Sciatic nerve (tissue), 2 donors: ENCODE data around the gene TTC7B. TPM values are rescaled to one million over a fixed set of nuclear protein-coding genes. Genes with fewer than 3 reads are reported as not detected.
"Not testable (repeated sequence)": the region's sequence is repeated elsewhere in the genome, so short reads cannot be mapped to it uniquely, and the experiment has no call there.

Experiments used
- ATAC-seq: fragments of 200-7000 bp; cut with Tn5 transposase; one replicate; pipeline ENCODE4 v1.9.1; 2020; ENCODE audit warnings: mild to moderate bottlenecking, moderate library complexity
- DNase-seq: peaks from one replicate; pipeline ENCODE4 v3.0.0-alpha.2; 2020; ENCODE audit warnings: low spot score
- intact Hi-C: fragments of 100-400 bp; cut with DNase I; formaldehyde crosslinking; loops from one replicate; pipeline ENCODE4 v1.14.2; 2022
- total RNA-seq: library from RNA; stranded (reverse); fragmentation: NEBNext Ultra II Directional; extraction: Animal tissue kit (Norgen Biotek cat#: 25700); gene quantifications from one replicate; pipeline ENCODE4 v1.2.1, GENCODE V29; 2021
- donor health status: DM: no; HTN: no; CAD: no.
- donor health status: DM: no; HTN: no; CAD: no.

Gene TTC7B
- total RNA-seq, 1 donor from 2014 or later: 41.4 TPM

DNA sequence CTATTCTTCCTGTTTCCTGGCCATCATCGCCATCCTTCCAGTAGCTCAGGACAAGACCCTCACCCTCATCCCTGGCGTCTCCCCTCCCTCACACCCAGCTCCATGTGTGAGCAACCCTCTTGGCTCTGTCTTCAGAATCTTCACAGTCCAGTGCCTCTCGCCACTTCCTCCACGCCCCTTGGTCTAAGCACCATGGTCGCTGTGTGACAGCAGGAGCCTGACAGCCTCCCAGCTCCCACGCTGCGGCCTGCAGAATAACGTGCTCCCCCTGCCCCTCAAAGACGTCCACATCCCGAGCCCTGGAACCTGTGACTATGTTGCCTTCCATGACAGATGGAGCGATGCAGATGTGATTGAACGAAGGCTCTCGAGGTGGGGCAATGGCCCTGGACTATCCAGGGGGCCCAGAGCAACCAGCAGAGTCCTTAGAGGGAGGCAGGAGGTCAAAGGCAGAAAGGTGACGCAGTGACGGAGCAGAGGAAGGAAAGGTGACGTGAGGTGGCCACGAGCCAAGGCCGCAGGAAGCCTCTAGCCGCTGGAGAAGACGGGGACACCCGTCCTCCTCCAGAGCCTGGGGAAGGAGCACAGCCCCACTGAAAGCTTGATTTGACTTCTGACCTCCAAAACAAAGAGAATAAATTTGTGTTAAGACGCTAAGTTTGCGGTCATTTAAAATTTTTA, 279.6 kb downstream of the TTC7B start:
- DNase-seq (no peak), ATAC-seq (no peak)
- intact Hi-C loops: no loop called here

DNA sequence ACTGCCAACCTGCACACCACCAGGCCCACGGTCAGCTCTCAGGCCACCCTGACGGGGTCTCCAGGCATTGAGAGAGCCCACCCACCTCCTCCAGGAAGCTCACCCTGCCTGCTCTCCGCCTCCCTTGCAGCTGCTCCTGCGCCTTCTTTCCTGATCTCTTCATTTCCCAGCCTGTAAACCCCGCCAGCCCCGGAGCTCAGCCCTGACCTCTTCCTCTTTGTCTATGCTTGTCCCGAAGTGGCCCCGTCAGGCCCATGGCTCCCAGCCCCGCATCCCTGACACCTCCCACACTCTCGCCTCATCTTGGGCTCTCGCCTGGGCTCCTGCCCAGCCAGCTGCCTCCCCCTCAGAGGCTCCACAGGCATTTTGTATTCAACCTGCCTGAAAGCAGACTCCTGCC, 280.1 kb downstream of the TTC7B start:
- DNase-seq: no peak
- intact Hi-C loops: no loop called here
- ATAC-seq: no peak

DNA sequence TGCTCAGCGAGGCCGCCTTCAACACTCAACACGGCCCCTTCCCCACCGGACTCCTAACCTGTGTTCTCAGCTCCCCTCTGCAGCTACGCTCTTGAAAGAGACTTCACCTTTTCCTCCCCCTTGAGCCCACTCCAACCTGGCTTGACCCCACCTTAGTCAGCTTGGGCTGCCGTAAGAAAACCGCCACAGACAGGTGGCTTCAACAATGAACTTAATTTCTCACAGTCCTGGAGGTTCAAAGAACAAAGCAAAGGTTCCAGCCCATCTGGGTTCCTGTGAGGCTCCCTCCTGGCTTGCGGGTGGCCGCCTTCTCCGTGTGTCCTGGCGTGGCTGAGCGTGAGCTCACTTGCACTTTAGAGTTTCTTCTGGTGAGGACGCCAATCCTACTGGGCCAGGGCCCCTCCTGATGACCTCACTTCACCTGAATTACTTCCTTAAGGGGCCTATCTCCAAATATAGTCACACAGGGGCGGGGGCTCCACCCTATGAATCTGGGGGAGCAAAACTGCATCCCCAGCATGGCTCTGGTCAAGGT, 280.6 kb downstream of the TTC7B start:
- DNase-seq: no peak
- no peak for ATAC-seq
- intact Hi-C loops: no loop called here

DNA sequence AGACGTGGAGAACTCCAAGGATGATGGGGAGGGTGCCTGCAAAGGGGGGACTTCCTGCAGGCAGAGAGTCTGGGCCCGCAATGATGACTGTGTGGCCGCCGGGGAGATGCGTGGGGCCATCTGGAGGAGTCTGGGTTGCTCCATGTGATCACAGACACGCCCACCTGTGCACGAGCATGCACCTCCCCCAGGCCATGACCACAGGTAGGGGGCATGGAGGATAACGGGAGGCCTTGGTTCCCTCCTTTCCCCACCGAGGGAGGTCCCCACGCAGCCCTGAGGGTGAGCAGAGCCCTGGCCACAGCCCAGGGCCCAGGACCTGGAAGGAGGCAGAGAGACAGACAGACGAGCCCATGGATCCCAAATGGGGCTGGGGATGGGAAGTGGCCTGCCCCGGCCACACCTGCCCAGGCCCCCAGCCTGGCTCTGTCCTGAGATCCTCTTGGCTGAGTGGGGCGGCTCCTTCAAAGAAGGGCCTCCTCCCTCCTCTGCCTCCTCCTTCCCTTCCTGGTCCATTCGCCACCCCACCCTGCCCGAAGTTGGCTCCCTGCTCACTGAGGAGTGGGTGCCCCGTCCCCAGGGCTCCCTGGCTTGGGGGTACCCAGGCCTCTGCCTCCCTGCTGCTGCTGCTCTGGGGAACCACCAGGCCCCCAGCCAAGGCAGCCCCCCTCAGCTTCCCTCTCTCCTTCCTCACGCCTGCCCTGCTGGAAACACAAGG, 281.2 kb downstream of the TTC7B start:
- intact Hi-C loops: no loop called here
- DNase-seq (no peak), ATAC-seq (no peak)

DNA sequence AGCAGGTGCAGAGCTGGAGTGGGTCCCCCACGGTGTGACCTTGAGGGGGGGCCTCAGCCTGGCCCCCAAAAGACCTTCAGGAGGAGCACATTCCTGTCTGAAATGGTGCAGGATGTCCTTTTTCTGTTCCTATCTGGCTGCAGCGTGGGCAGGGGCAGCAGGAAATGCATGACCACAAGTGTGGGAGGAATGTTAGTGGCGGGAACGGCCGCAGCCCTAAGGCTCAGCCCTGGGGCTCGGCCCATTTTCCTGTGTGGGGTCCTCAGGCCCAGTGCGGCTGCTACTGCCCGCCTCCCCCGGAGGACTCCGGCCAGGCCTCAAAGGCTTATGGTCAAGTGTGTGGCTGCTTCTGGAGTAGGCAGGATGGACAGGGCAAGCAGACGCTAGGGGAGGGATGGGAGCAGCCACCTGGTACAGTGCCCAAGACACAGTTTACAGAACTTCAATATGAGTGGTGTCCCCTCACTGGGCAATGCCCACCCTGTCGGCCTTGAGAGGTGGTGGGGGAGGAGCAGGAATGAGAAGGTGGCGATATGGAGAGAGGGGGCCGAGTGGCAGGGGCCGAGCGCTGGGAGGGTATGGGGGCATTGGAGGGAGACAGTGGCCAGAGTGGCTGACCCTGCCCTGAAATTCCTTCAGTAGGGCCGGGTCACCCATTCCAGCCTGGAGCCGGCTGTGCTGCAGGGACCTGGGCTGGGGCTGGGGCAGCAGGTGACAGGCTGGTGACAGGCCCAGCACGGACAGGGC, 282.0 kb downstream of the TTC7B start:
- DNase-seq: no peak
- no peak for ATAC-seq
- intact Hi-C loops: no loop called here

DNA sequence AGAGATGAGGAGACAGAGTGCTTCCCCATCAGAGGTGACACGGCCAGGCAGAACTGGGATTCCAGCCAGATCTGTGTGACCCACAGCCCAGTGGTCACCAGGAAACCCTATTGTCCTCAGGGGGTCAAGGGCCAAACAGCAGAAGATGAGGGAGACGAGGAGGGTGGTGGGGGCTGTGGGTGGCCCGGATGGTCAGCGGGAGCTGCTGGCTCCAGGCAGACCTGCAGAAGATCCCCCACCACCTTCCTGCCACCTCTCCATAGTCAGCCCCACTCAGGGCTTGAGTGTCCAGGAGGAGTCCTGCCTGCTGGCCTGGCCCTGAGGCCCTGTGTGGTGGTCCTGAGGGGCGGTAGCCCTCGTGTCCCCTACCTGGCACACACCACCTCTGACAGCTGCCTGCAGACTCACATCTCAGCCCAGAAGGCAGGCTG, 282.6 kb downstream of the TTC7B start:
- ATAC-seq (no peak), DNase-seq (no peak)
- intact Hi-C loops: no loop called here

DNA sequence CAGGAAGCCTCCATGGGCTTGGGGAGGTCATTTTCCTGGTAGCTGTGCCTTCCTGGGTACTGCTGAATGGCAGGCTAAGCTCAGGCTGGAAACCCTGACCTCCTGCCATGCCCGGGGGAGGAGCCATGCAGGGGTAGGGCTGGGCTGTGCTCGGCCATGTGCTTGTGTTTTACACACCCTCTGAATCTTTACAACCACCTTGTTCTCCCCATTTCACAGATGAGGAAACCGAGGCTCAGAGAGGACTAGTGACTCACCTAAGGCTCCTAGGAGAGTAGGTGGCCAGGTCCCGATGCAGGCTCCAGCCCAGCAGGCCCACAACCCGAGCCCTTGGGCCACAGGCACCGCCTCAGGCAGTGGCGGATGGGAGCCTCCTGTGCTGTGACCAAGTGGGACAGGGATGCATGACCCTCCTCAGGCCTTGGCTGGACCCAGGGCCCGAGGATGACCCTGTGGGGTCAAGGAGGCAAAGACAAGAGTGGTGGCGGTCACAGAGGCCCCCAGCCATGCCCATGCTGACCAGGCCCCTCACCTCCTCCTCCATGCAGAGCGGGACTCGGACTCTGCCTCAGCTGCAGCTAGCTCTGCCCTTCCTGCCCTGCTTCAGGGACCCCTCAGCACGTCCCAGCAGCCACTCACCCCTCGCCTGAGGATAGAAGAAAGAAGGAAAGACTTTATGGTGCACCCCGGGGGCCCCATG, 283.3 kb downstream of the TTC7B start:
- ATAC-seq: no peak
- intact Hi-C loops: no loop called here
- no peak for DNase-seq

DNA sequence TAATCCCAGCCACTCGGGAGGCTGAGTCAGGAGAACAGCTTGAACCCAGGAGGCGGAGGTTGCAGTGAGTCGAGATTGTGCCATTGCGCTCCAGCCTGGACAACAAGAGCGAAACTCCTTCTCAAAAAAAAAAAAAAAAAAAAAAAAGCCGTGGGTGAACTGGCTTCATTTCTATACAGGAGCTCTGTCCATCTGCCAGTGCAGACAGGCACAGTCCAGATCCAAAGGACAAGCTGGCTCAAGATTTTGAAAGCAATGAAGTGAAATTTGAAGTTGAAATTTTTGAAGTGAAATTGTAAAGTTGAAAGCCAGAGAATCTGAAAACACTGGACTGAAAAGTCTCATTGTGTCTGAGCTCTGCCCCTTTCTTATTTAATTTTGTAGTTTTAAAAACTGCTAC, 284.7 kb downstream of the TTC7B start:
- no peak for ATAC-seq
- no peak for DNase-seq
- intact Hi-C loops: no loop called here

DNA sequence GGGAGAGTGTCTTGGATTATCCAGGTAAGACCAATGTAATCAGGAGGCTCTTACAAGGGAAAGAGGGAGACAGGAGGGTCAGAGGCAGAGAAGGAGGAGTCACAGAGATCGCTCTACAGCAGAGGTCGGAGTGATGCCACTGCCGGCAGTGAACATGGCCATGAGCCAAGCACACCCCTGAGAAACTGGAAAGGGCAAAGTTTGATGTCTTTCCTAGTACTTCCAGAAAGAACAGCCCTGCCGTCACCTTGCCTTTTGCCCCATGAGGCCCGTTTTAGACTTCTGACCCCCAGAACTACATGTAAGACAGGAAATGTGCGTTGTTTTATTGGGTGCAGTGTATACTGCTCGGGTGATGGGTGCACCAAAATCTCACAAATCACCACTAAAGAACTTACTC, 285.7 kb downstream of the TTC7B start:
- DNase-seq (no peak), ATAC-seq (no peak)
- intact Hi-C loops: no loop called here

DNA sequence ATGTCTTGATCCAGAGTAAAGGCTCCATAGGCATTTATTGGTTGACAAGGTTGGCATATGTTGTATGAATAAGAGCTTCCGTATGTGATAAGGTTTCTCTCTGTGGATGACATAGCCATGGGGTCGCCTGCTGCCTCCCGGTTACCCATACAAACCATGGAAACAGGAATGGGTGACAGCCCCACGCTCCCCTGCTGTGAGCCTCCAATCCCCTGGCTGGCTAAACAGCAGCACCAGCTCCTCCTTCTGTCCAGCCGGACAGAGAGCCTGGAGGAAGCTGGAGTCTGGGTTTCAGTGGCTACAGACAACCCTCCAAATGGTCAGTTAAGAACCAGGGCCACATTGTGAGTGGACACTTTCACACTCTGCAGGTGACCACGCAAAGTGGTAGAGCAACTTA, 288.3 kb downstream of the TTC7B start:
- ATAC-seq: no peak
- no peak for DNase-seq
- intact Hi-C loops: no loop called here

DNA sequence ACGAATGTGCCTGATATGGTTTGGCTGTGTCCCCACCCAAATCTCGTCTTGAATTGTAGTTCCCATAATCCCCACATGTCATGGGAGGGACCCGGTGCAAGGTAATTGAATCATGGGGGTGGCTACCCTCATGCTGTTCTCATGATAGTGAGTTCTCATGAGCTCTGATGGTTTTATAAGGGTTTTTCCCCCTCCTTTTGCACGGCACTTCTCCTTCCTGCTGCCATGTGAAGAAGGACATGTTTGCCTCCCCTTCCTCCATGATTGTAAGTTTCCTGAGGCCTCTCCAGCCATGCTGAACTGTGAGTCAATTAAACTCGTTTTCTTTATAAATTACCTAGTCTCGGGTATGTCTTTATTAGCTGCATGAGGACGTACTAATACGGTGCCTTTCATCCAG, 289.7 kb downstream of the TTC7B start:
- ATAC-seq, intact Hi-C loops, DNase-seq: not testable (repeated sequence)

DNA sequence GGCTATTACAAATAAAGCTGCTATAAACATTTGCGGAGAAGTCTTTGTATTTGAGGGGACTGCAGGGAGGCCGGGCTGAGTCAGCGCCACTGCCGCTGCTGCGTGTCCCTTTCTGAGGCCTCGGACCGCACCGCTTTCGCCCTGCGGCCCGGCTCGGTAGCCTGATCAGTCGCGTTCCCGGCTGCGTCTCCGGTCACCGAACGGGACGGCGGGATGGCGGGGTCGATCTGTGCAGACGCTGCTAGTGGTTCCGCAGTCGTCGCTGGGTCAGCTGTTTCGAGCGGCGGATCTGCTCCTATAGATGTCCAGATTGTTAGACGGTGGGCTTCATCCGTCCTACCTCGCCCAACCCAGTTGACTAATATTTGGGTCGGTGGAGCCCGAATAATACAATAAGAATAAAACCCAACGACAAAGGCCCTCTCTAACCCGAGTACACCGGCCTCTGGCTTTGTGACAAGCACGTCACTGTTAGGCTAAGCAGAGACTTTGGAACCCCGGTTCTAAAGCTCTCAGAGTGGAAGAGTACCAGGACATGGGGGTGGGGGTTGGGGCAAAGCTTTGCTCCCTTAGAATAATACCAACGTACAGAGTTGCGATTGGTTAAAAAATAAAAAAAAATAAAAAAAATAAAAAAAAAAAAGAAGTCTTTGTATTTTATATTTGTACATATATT, 290.7 kb downstream of the TTC7B start:
- ATAC-seq, DNase-seq, intact Hi-C loops: not testable (repeated sequence)

DNA sequence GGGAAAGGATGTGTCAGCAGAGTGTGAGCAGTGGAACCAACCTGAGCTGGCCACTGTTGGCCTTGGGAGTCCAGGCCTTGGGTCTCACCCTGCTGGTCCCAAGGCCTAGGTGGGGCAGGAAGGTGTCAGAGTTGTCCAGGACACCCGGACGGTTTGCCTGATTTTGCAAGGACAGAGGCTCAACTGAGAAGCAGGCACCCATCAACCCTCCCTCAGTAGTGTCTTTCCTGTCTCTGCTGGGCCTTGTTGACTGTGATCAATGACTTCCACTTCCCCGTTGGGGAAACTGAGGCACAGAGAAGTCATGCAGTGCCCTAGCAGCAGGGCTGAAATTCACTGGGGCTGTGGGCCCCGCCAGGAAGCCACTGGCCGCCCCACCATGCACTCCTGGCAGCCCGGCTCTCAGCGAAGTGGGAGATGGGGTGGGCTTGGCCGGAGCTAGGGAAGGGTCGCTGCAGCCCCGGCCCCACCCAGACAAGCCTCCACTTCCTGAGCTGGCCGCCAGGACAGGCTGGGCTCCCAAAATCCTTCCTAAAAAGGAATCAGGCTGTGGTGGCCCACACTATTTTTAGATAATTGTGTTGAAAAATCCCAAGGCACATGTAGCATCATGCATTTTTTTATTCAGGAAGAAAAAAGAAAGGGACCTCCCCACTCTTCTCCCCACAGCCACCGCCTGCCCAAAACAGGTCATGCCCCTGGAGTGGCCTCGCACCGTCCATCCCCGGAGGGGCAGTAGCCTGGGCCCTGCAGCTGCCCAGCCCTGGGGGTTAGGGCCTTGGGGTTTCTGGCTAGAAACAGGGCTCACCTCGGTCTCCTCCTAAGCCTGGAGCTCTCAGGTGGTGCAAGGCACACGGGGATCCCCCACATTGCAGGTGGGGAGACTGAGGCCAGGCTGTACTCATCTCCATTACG, 292.0 kb downstream of the TTC7B start:
- ATAC-seq (no peak), DNase-seq (no peak)
- intact Hi-C loops: no loop called here

DNA sequence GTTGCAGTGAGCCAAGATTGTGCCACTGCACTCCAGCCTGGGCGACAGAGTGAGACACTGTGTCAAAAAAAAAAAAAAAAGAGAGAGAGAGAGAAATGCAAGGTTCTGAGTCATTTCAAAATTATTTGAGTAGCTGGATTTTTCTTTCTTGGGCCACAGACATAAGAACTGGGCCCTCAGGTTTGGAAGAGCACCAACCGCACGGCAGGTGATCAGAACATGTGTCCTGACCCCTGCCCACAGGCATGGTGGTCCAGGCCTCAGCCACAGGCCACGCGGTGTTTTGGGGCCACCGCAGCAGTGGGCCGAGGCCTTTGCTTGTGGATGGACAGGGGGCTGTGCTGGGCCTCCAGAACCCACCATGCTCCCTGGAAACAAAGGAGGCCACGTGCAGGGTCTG, 292.7 kb downstream of the TTC7B start:
- no peak for DNase-seq
- intact Hi-C loops: no loop called here

DNA sequence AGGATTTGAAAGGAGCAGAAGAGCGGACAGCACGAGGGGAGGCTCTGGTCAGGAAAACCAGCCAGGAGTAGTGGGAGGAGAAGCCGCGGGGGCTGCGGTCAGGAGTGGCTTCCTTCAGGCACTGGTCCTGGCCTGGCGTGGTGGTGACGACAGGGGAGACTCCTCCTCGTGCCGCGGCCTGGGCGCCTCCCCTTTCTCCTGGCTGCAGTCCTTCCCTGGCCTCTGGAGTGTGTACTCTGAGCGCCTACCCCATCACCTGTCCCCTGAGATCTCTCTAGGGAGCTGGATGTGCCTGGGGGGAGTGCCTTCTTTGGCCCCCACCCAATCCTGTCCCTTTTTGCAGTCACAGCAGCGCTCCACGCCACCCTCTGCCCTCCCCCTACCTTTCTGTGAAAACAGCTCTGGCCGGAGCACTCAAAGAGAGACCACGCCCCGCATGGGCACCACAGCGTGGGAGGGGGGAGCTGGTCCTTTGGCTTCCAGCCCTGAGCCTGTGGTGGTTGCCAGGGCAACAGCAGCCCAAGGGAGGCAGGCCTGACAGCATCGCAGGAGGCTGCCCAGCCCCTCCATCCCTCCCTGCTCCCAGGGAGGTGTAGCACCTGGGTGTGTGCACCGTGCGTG, 293.5 kb downstream of the TTC7B start:
- ATAC-seq: peak; percentile 36
- no peak for DNase-seq
- intact Hi-C loops: no loop called here

More for the DNA sequence above, 292.7 kb downstream of the TTC7B start:
- ATAC-seq: no peak

DNA sequence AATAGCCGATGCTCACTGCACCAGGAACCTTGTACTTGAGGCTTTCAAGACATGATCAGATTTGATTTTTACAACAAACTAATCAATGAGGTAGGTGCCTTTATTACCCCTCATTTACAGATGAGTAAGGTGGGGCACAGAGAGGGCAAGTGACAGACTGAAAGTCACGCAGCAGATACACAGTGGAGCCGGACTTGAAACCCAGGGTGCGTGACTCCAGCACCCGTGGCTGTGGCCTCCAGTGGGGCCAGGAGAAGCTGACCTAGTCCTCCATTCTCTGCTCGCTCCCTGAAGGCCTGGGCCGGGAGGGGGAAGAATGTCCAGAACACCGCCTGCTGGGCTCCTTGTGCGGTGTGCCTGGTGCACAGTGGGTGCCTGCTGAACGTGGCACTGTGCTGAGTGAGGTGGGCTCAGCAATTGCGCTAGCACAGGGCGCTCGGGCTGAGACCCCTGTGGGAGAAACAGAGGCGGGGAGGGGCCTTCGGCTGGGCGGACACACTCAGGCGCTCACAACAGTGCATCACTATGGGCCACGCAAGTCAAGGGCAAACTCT, 294.2 kb downstream of the TTC7B start:
- ATAC-seq (no peak), DNase-seq (no peak)
- intact Hi-C loops: no loop called here
